ENCODE measurements around the gene SPTB.

SPTB gene

GRCh38 chr14:64725261-64725815 lies 154.4 kb downstream of the SPTB start:
- no peak overlapping the region for H3K4me3 ChIP-seq (ENCODE audit: low read depth, low read length)
- DNase-seq (ENCODE audit: low read depth), result no peak

DNA sequence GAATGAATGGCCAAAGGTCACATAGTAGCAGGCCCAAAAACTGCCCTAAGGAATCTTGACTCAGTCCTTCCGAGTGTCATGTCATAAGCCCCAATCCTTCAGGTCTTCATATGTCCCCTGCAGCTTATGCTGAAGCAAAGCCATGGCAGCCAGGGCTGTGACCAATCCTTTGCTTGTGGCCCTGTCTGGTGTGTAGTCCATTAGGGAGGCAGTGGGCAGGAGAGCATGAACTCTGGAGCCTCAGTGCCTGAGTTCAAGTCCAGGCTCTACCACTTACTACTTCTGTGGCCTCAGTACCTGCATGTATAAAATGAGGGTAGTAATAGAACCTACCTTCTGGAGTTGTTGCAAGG lies 155.2 kb downstream of the SPTB start:
- H3K4me3 ChIP-seq (ENCODE audit: low read depth, low read length), result no peak overlapping the region
- DNase-seq (ENCODE audit: low read depth), result no peak

- no peak for DNase-seq (ENCODE audit: low read depth)
- H3K4me3 ChIP-seq (ENCODE audit: low read depth, low read length), result no peak overlapping the region
Observed at GRCh38 chr14:64723691-64724577, 155.8 kb downstream of the SPTB start.

DNA sequence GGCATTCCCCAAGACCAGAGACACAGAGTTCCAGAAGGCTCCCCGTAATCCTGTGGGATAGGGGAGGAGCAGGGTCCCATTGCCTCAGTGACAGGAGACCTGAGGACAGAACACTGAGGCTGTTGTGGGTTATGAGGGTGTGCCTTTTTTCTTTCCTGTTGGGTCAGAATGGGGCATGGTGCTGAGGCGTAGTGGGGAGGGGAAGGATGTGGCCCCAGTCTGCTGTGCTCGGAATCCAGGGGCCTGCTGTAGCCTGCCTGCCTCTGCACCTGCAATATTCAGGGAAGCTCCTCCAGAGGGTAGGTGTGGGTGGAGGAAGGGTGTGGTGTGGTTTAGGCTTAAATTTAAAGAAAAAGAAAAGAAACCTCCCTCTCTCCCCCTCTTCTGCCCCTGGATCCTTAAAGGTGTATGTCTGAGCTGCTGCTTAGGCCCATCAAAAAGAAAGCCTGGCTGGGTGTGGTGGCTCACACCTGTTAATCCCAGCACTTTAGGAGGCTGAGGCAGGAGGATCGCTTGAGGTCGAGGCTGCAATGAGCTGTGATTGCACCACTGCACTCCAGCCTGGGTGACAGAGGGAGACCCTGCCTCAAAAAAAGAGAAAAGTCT lies 156.8 kb downstream of the SPTB start:
- no peak for DNase-seq (ENCODE audit: low read depth)

DNA sequence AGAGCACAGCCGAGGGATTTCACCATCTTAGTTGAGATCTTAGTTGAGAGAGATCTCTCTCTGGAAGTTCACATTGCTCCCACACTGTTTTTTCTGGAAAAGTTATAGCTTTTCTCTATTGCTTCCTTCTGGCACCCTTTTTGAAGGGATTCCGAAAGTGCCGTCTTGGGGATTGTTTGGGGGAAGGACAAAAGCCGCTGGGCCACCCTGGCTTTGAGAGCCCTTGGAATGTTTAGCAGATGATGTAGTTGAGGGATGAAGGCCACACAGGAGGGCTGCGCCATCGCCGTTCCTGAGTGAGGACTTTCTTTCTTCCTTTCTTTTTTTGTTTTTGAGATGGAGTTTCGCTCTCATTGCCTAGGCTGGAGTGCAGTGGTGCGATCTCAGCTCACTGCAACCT lies 157.8 kb downstream of the SPTB start:
- H3K4me3 ChIP-seq (ENCODE audit: low read depth, low read length), result no peak overlapping the region
- no peak for DNase-seq (ENCODE audit: low read depth)

More for the DNA sequence above, 156.8 kb downstream of the SPTB start:
- H3K4me3 ChIP-seq (ENCODE audit: low read depth, low read length), result no peak overlapping the region

- peak; percentile 41 for DNase-seq (ENCODE audit: low read depth)
- H3K4me3 ChIP-seq (ENCODE audit: low read depth, low read length), result no peak overlapping the region
Observed at GRCh38 chr14:64721391-64721791, 158.3 kb downstream of the SPTB start.

DNA sequence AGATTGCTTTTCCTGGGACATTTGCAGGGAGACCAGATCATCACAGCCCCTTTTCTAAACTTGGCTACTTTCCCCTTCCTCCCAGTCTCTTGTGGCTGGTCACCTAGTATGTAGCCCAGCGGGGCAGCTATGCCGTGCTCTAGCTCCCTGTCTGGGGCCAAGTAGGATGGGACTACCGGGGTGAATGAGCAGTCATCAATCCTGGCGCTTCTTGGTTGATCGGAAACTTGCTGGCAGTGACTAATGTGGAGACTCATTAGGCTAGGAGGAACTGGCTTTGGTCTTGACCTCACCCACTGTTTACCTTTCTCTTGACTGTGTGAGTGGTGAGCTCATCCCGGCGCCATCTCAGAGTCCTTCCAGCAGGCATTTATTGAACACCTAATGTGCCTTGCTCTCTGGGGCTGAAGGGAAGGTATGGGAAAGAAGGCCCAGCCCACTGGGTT lies 159.6 kb downstream of the SPTB start:
- no peak overlapping the region for H3K4me3 ChIP-seq (ENCODE audit: low read depth, low read length)
- DNase-seq (ENCODE audit: low read depth), result peak; percentile 50

DNA sequence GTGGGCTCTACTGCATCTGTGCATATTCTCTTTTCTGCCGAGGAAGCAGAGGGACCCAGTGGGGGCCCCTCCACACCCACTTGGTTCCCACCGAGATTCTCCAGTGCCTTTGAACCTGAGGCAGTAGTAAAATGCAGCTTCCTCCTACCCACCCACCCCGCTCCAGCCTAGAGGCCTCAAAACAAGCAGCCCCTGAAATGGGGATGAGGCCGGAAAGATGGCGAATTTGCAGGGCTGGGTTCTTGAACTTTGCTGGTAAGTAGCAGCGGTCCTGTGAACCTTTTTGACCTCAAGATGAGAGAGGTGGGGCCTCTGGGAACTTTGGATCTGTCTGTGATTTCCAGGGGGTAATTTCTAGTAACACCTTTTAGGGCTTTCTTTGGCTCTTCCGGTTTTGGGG lies 160.1 kb downstream of the SPTB start:
- no peak for DNase-seq (ENCODE audit: low read depth)
- H3K4me3 ChIP-seq (ENCODE audit: low read depth, low read length), result no peak overlapping the region

- H3K4me3 ChIP-seq (ENCODE audit: low read depth, low read length), result no peak overlapping the region
- DNase-seq (ENCODE audit: low read depth), result no peak
Observed at GRCh38 chr14:64718762-64719161, 160.9 kb downstream of the SPTB start.

DNA sequence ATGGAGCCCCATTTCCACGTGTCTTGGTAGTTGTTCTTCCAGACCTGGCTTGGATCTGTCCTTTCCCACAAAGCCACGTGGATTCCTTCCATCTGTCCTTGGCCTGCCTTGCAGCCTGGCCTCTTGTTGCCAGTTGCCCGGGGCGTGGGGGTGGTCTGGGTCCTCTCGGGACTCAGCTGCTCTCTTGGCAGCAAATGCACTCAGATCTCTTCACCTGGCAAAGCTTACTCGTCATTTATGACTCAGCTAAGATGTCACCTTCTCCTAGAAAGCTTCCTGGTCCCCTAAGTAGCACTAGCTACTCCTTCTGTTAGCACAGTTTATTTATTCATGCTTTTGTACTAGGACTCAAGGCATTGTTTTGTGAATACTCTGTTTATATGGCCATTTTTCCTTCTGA lies 161.8 kb downstream of the SPTB start:
- DNase-seq (ENCODE audit: low read depth), result no peak
- no peak overlapping the region for H3K4me3 ChIP-seq (ENCODE audit: low read depth, low read length)

GRCh38 chr14:64715628-64716412 lies 163.9 kb downstream of the SPTB start:
- no peak for DNase-seq (ENCODE audit: low read depth)
- H3K4me3 ChIP-seq (ENCODE audit: low read depth, low read length), result no peak overlapping the region

- no peak overlapping the region for H3K4me3 ChIP-seq (ENCODE audit: low read depth, low read length)
- no peak for DNase-seq (ENCODE audit: low read depth)
Observed at GRCh38 chr14:64715146-64715627, 164.5 kb downstream of the SPTB start.

DNA sequence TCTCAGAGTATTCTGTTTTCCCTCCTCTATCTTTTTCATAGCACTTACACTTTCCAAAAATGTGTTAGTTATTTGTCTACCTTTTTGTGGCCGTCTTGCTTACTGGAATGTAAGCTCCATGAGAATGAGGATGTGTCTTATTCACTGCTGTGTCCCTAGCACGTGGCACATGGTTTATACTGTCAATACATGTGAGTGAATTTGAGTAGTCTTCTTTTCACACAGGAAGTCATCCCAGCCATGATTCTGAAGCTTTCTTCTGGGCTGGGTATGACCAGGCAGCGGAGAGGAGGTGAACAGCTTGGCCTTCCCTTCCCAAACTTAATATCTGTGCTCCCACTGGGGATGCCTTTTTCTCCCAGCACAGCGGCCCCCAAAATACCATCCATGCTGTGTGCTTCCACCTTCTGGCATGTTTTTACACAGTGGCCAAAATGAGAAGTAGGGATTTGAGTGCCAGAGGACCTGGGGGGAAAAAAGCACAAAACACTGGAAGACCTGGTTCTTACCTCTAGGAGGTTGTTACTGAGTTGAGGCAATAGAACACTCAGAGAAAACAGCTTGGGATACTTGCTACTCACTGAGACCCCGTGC lies 165.2 kb downstream of the SPTB start:
- H3K4me3 ChIP-seq (ENCODE audit: low read depth, low read length), result no peak overlapping the region
- DNase-seq (ENCODE audit: low read depth), result no peak

DNA sequence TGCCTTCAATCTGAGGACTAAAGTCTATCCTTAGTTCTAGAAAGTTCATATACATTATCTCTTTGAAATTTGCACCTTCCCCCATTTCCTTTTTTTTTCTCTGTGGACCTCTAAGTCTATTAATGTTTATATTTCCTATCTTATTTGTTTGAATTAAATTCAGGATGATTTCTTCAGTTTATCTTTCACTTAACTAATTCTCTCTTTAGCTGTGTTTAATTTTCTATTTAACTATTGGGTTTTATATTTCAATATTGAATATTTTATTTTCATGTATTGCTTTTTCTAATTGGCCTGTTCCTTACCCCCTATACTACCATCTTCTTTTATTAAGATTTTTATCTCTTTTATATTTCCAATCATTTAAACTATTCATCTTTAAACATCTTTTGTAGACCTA lies 166.0 kb downstream of the SPTB start:
- no peak overlapping the region for H3K4me3 ChIP-seq (ENCODE audit: low read depth, low read length)
- no peak for DNase-seq (ENCODE audit: low read depth)

DNA sequence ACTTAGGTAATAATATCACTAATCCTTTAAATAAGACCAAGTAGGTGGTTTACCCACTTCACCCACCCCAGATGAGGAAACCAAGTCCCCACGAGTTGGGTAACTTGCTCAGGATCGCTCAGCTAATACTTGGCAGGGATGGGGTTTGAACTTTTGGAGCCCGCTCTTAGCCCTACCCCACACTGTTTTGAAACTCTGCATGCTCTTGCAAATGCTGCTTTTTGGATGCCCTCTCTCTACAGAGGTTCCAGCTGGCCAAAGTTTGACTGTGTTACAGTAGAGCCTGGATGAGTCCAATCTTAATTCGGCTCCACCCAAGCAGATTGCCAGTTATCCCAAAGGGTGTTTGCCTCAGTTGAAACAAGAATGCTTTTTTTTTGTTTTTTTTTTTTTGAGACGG lies 168.7 kb downstream of the SPTB start:
- DNase-seq (ENCODE audit: low read depth), result no peak
- no peak overlapping the region for H3K4me3 ChIP-seq (ENCODE audit: low read depth, low read length)

GRCh38 chr14:64709126-64709525 lies 170.6 kb downstream of the SPTB start:
- H3K4me3 ChIP-seq (ENCODE audit: low read depth, low read length), result no peak overlapping the region
- DNase-seq (ENCODE audit: low read depth), result no peak

DNA sequence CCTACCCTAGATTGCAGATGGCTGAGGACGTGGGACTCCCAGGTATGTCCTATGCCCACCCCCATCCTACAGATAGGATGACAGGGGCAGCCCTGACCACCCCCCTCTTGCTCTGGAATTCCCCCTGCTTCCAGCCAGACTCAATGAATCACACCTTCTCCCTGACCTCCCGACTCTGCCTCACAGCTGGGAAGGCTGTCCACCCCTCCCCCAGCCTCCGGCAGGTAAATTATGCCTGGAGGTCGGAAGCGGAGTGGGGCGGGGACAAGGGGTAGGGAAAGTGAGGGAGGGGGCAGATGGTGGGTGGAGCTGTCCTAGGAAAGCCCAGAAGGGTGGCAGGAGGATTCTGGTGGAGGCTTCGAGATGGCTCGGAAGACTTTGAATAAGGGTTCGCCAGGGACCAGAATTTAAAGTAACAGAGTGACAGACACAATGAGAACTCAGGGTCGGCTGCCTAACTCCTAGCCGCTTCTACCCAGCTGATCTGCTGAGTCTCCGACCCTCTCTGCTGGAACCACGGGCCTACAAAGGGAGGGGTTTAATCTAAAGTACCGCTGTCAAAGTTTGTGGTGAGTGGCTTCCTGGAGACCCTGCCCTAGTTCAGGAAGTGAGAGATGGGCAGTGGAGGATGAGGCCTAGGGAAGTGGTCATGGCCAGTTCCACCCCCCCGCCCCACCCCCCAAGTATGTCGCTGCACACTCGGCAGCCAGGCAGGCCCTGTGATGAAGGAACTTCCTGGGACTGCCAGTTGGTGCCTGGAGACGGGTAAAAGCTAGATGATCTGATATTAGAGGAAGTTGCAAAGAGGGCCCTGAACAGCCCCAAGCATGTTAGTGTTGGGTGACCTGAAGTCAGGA lies 171.3 kb downstream of the SPTB start:
- DNase-seq (ENCODE audit: low read depth), result no peak
- no peak overlapping the region for H3K4me3 ChIP-seq (ENCODE audit: low read depth, low read length)

GRCh38 chr14:64707661-64708060 lies 172.0 kb downstream of the SPTB start:
- peak; percentile 67 for DNase-seq (ENCODE audit: low read depth)
- no peak overlapping the region for H3K4me3 ChIP-seq (ENCODE audit: low read depth, low read length)
